H1 (cell line): ENCODE measurements around the gene GAS2L1. TPM values are rescaled to one million over a fixed set of nuclear protein-coding genes. Genes with fewer than 3 reads are reported as not detected.

ENCODE experiments used
- CTCF ChIA-PET: fragments of 300-600 bp; sonication (Branson Sonifier 250); formaldehyde crosslinking; loops from one replicate; lab custom pipeline; 2021; ENCODE audit not compliant: partially characterized antibody; lab: Charles Lee
- POLR2A ChIA-PET: fragments of 300-600 bp; sonication (Branson Sonifier 250); formaldehyde crosslinking; loops from one replicate; lab custom pipeline; 2021; ENCODE audit warnings: inconsistent platforms; ENCODE audit not compliant: partially characterized antibody; lab: Charles Lee
- DNase-seq, 2 experiments: peaks; one replicate each; pipeline versions ENCODE4 v3.0.0 to v3.0.0-alpha.2; 2010 to 2022; ENCODE audit warnings: low spot score in 2 of 2, low read depth in 1 of 2, mixed read lengths in 1 of 2
- FAIRE-seq: peaks from 2 replicates; lab custom pipeline; 2011; peaks lifted over from hg19 to GRCh38; lab: Jason Lieb, UNC
- H2AFZ ChIP-seq: 2 replicates; pipeline ENCODE4 v1.8.1; 2012; ENCODE audit warnings: low read length, inconsistent platforms
- H2AK5ac ChIP-seq: 2 replicates; pipeline ENCODE4 v1.6.1; 2013; ENCODE audit warnings: low read depth, low read length
- H2BK120ac ChIP-seq: replicated peaks from 2 replicates; pipeline ENCODE3; 2013; ENCODE audit warnings: low read depth, low read length, inconsistent platforms
- H2BK12ac ChIP-seq: 2 replicates; pipeline ENCODE4 v1.6.1; 2013; ENCODE audit warnings: low read depth, low read length
- H2BK15ac ChIP-seq: 2 replicates; pipeline ENCODE4 v1.6.1; 2013; ENCODE audit warnings: low read length
- H2BK20ac ChIP-seq: 2 replicates; pipeline ENCODE4 v1.6.1; 2013; ENCODE audit warnings: low read length
- H2BK5ac ChIP-seq: 2 replicates; pipeline ENCODE4 v1.6.1; 2013; ENCODE audit warnings: low read depth, low read length
- H3K14ac ChIP-seq: 2 replicates; pipeline ENCODE4 v1.6.1; 2013; ENCODE audit warnings: inconsistent platforms; ENCODE audit not compliant: insufficient read length
- H3K18ac ChIP-seq: 2 replicates; pipeline ENCODE4 v1.6.1; 2013; ENCODE audit warnings: low read length; ENCODE audit errors: extremely low read depth
- H3K23ac ChIP-seq: 2 replicates; pipeline ENCODE4 v1.6.1; 2013; ENCODE audit warnings: inconsistent platforms; ENCODE audit not compliant: insufficient read length
- H3K23me2 ChIP-seq: 2 replicates; pipeline ENCODE4 v1.6.1; 2013; ENCODE audit warnings: low read depth, low read length
- H3K27ac ChIP-seq: 2 replicates; pipeline ENCODE4 v1.6.1; 2011; ENCODE audit warnings: low read depth, low read length, inconsistent platforms
- H3K27me3 ChIP-seq, 4 experiments: replicated peaks in 1 of 4; 1 replicate in 1 of 4; 2 replicates in 3 of 4; pipeline versions ENCODE4 v1.6.1 to v1.8.1; 2011 to 2013; ENCODE audit warnings: low read length in 3 of 4, mild to moderate bottlenecking in 3 of 4, inconsistent platforms in 2 of 4, mixed read lengths in 2 of 4, moderate library complexity in 1 of 4; ENCODE audit not compliant: control insufficient read depth in 3 of 4, insufficient read depth in 3 of 4; ENCODE audit errors: extremely low read depth in 1 of 4
- H3K36me3 ChIP-seq, 4 experiments: 2 replicates each; pipeline versions ENCODE4 v1.6.1 to v1.8.1; 2011 to 2013; ENCODE audit warnings: mild to moderate bottlenecking in 4 of 4, low read length in 3 of 4, moderate library complexity in 2 of 4, control low read depth in 1 of 4, inconsistent platforms in 1 of 4; ENCODE audit not compliant: insufficient read depth in 4 of 4, control insufficient read depth in 2 of 4
- H3K4ac ChIP-seq: replicated peaks from 2 replicates; pipeline ENCODE3; 2013; ENCODE audit warnings: low read length, low read depth, mixed read lengths, inconsistent platforms; ENCODE audit not compliant: insufficient read length
- H3K4me1 ChIP-seq, 4 experiments: replicated peaks in 1 of 4; 1 replicate in 1 of 4; 2 replicates in 3 of 4; pipeline versions ENCODE4 v1.6.1 to v1.8.1; 2011 to 2013; ENCODE audit warnings: low read length in 3 of 4, inconsistent platforms in 2 of 4, mixed read lengths in 1 of 4; ENCODE audit not compliant: insufficient read depth in 4 of 4, control insufficient read depth in 3 of 4
- H3K4me2 ChIP-seq, 2 experiments: 2 replicates each; pipeline versions ENCODE4 v1.6.1 to v1.8.1; 2011 to 2013; ENCODE audit warnings: low read depth in 2 of 2, low read length in 2 of 2, control low read depth in 1 of 2, inconsistent platforms in 1 of 2, mild to moderate bottlenecking in 1 of 2; ENCODE audit not compliant: insufficient read depth in 1 of 2
- H3K4me3 ChIP-seq, 4 experiments: fragments of 200-600, 300-600 bp in 1 of 4; sonication (generic), shearing (Covaris generic), sonication (Bioruptor Twin) in 1 of 4; 2 replicates each; pipeline versions ENCODE4 v1.5.1 to v1.8.1; 2011 to 2016; ENCODE audit warnings: low read length in 4 of 4, low read depth in 3 of 4, control low read depth in 2 of 4, inconsistent platforms in 2 of 4, mild to moderate bottlenecking in 2 of 4, mixed read lengths in 1 of 4, moderate library complexity in 1 of 4; ENCODE audit not compliant: insufficient read depth in 2 of 4; ENCODE audit errors: extremely low read depth in 1 of 4
- H3K56ac ChIP-seq: replicated peaks from 2 replicates; pipeline ENCODE3; 2013; ENCODE audit warnings: low read depth, mild to moderate bottlenecking, mixed read lengths, low read length, inconsistent platforms; ENCODE audit not compliant: insufficient read length
- H3K79me1 ChIP-seq: 2 replicates; pipeline ENCODE4 v1.6.1; 2013; ENCODE audit warnings: low read depth, low read length, control low read depth
- H3K79me2 ChIP-seq, 2 experiments: 2 replicates each; pipeline versions ENCODE4 v1.6.1 to v1.8.1; 2012 to 2013; ENCODE audit warnings: low read length in 2 of 2, mild to moderate bottlenecking in 2 of 2, inconsistent platforms in 1 of 2; ENCODE audit not compliant: insufficient read depth in 2 of 2, control insufficient read depth in 1 of 2
- H3K9ac ChIP-seq, 4 experiments: replicated peaks in 1 of 4; 1 replicate in 1 of 4; 2 replicates in 3 of 4; pipeline versions ENCODE4 v1.6.1 to v1.8.1; 2011 to 2013; ENCODE audit warnings: low read depth in 3 of 4, low read length in 3 of 4, control low read depth in 2 of 4, mild to moderate bottlenecking in 2 of 4, moderate library complexity in 2 of 4, inconsistent platforms in 1 of 4; ENCODE audit errors: extremely low read depth in 1 of 4
- H3K9me3 ChIP-seq, 2 experiments: 2 replicates each; pipeline versions ENCODE4 v1.6.1 to v1.8.1; 2012 to 2013; ENCODE audit warnings: mild to moderate bottlenecking in 2 of 2, moderate library complexity in 2 of 2, control low read depth in 1 of 2, inconsistent platforms in 1 of 2, low read depth in 1 of 2, low read length in 1 of 2, mixed read lengths in 1 of 2; ENCODE audit not compliant: insufficient read depth in 2 of 2
- H4K20me1 ChIP-seq, 2 experiments: replicated peaks in 1 of 2; 2 replicates each; pipeline versions ENCODE3 to v1.8.1; 2011 to 2013; ENCODE audit warnings: inconsistent platforms in 2 of 2, low read length in 2 of 2, mild to moderate bottlenecking in 1 of 2; ENCODE audit not compliant: insufficient read depth in 2 of 2, control insufficient read depth in 1 of 2
- H4K5ac ChIP-seq: 2 replicates; pipeline ENCODE4 v1.6.1; 2013; ENCODE audit warnings: low read length, low read depth, mixed read lengths, inconsistent platforms; ENCODE audit not compliant: insufficient read length
- H4K8ac ChIP-seq: 2 replicates; pipeline ENCODE4 v1.8.0; 2013; ENCODE audit warnings: mild to moderate bottlenecking, moderate library complexity, low read length, inconsistent platforms; ENCODE audit not compliant: insufficient read depth; ENCODE audit errors: extremely low read depth
- H4K91ac ChIP-seq: replicated peaks from 2 replicates; pipeline ENCODE3; 2013; ENCODE audit warnings: low read length, mixed read lengths, inconsistent platforms; ENCODE audit not compliant: insufficient read length
- BCL11A ChIP-seq, 2 experiments: IDR thresholded peaks; one replicate each; pipeline ENCODE4 v1.6.1; 2011; ENCODE audit warnings: low read depth in 2 of 2, low read length in 2 of 2, mild to moderate bottlenecking in 2 of 2
- CHD1 ChIP-seq: IDR thresholded peaks from 2 replicates; pipeline ENCODE4 v1.6.1; 2012; ENCODE audit warnings: low read depth, low read length, improper control_type of control experiment
- EGR1 ChIP-seq: IDR thresholded peaks from 2 replicates; pipeline ENCODE4 v1.6.1; 2011; ENCODE audit warnings: low read depth, low read length, borderline replicate concordance
- EZH2 ChIP-seq: fragments of 200-600 bp; sonication (generic); IDR thresholded peaks from 2 replicates; pipeline ENCODE4 v1.7.1; 2012; ENCODE audit warnings: low read depth, mild to moderate bottlenecking, moderate library complexity, low read length, inconsistent platforms; ENCODE audit not compliant: severe bottlenecking
- KDM4A ChIP-seq: IDR thresholded peaks from one replicate; pipeline ENCODE4 v1.7.1; 2012; ENCODE audit warnings: low read depth, mild to moderate bottlenecking, moderate library complexity, low read length, inconsistent platforms; ENCODE audit not compliant: severe bottlenecking
- KDM5A ChIP-seq: fragments of 200-600 bp; IDR thresholded peaks from 2 replicates; pipeline ENCODE4 v1.7.1; 2012; ENCODE audit warnings: mild to moderate bottlenecking, low read length, inconsistent platforms, mixed read lengths
- NANOG ChIP-seq: IDR thresholded peaks from 2 replicates; pipeline ENCODE4 v1.6.1; 2011; ENCODE audit warnings: low read length, low read depth, mild to moderate bottlenecking, inconsistent platforms; ENCODE audit not compliant: insufficient read depth, poor library complexity, severe bottlenecking
- NRF1 ChIP-seq: IDR thresholded peaks from 2 replicates; pipeline ENCODE4 v1.6.1; 2011; ENCODE audit warnings: mild to moderate bottlenecking, low read depth, low read length, improper control_type of control experiment
- PHF8 ChIP-seq: fragments of 200-600 bp; sonication (generic); conservative IDR thresholded peaks from 2 replicates; pipeline ENCODE4 v1.7.1; 2012; ENCODE audit warnings: low read depth, mild to moderate bottlenecking, inconsistent platforms, low read length, moderate library complexity
- RBBP5 ChIP-seq: IDR thresholded peaks from 2 replicates; pipeline ENCODE4 v1.7.1; 2012; ENCODE audit warnings: low read depth, mild to moderate bottlenecking, inconsistent platforms, low read length, moderate library complexity, borderline replicate concordance
- RXRA ChIP-seq: IDR thresholded peaks from 2 replicates; pipeline ENCODE4 v1.6.1; 2011; ENCODE audit warnings: low read depth, mild to moderate bottlenecking, low read length, moderate library complexity; ENCODE audit not compliant: insufficient read depth
- SIRT6 ChIP-seq: IDR thresholded peaks from one replicate; pipeline ENCODE4 v1.7.1; 2012; ENCODE audit warnings: low read length, inconsistent platforms
- WGBS, 2 experiments: shearing (Covaris generic) in 1 of 2; methylation state at CpG; one replicate each; pipeline versions ENCODE4 v1.1.6 to v1.1.7; 2013 to 2015; ENCODE audit warnings: low lambda C conversion rate in 2 of 2, mixed read lengths in 2 of 2, inconsistent platforms in 1 of 2, low coverage in 1 of 2, missing lambda C conversion rate in 1 of 2; ENCODE audit not compliant: insufficient replicate concordance in 2 of 2, insufficient coverage in 1 of 2, insufficient read length in 1 of 2; ENCODE audit errors: extremely low coverage in 1 of 2, missing lambda C conversion rate in 1 of 2; 5-methylcytosine and 5-hydroxymethylcytosine counted together
- polyA plus RNA-seq, 7 experiments: library from polyadenylated mRNA; depleted of rRNA in 3 of 7; stranded (reverse) in 5 of 7; unstranded in 2 of 7; fragments of >200 nt in 5 of 7; fragments of 200-250 nt in 2 of 7; gene quantifications; 1 replicate in 5 of 7; 2 replicates in 1 of 7; 4 replicates in 1 of 7; pipeline versions ENCODE4 v1.2.1 to v1.2.3, GENCODE V29; 2011 to 2013; ENCODE audit warnings: missing spikeins in 2 of 7, mixed read lengths in 2 of 7
- total RNA-seq: library from RNA; stranded (reverse); fragmentation: NEBNext Ultra II Directional; extraction: Animal tissue kit (Norgen Biotek cat#: 25700); gene quantifications from 2 replicates; pipeline ENCODE4 v1.2.1, GENCODE V29; 2021
- TF ChIP-seq, protein P1 (sequence below): IDR thresholded peaks from 2 replicates; pipeline ENCODE4 v1.6.1; 2012; ENCODE audit warnings: inconsistent platforms

GAS2L1 gene
- total and polyA plus RNA-seq, 2 of the 8 experiments (the other 6 are each of a cell fraction or from before 2014, with no cell fraction given): 3.6 to 10.1 TPM

- Histone ChIP-seq H3K79me1 (peaks cover 3% of the 10 kb centered on the region; the same call in 1 of the 2 replicates), H3K23me2 (no peaks in the 10 kb centered on the region), H4K91ac (no peak overlapping the region), H4K8ac (no peak overlapping the region), H3K9ac (no peak overlapping the region), H3K36me3 (peaks cover 0 to 13% (median 1%) of the 10 kb centered on the region in 4 experiments; a peak in 5 of 8 replicates), H3K27ac (no peak overlapping the region; the same call in 1 of the 2 replicates), H3K4me2 (no peak overlapping the region), H3K4ac (peak overlapping the region; percentile 7), H3K56ac (no peak overlapping the region), H4K5ac (no peak overlapping the region), H3K23ac (no peak overlapping the region), H2AK5ac (no peak overlapping the region), H3K4me1 (peaks cover 0 to 6% (median 0%) of the 10 kb centered on the region in 4 experiments; a peak in 2 of 7 replicates), H3K14ac (no peak overlapping the region), H3K4me3 (no peak overlapping the region), H2BK12ac (no peak overlapping the region), H3K9me3 (no peaks in the 10 kb centered on the region), H3K79me2 (no peaks in the 10 kb centered on the region), H2BK5ac (no peak overlapping the region), H3K27me3 (no peaks in the 10 kb centered on the region), H4K20me1 (peaks cover 3 to 19% of the 10 kb centered on the region in 2 experiments), H2BK20ac (no peak overlapping the region), H2BK15ac (no peak overlapping the region), H2BK120ac (no peak overlapping the region), H2AFZ (no peak overlapping the region), H3K18ac (no peak overlapping the region)
- ChIA-PET POLR2A (interaction anchor here (0.9 to 8.6 kb wide), 9 partner anchors 10 to 59 kb away, joined by 3 to 139 read pairs (median 4); partner anchors contain the start of genes EWSR1 and RHBDD3), CTCF (interaction anchor here (1.0 to 4.6 kb wide), 3 partner anchors 12 to 52 kb away, joined by 3 to 34 read pairs (median 3); partner anchors contain the start of gene EMID1)
- DNase-seq (no peak), FAIRE-seq (no peak)
- WGBS, 2 experiments: 70% methylated on average over 8 of the region's 8 CpGs; no CpG with 5 or more reads in 1 of the 2 experiments
- TF ChIP-seq CHD1 (no peak), PHF8 (no peak), BCL11A (IDR thresholded peaks at IDR 0.05; ENCODE audit: low read depth in 2 of 2, low read length in 2 of 2) (no peak), NRF1 (no peak), SIRT6 (no peak), KDM5A (no peak), NANOG (no peak), RBBP5 (no peak), EZH2 (no peak), RXRA (no peak), EGR1 (no peak), KDM4A (no peak)
- TF ChIP-seq, protein P1, sequence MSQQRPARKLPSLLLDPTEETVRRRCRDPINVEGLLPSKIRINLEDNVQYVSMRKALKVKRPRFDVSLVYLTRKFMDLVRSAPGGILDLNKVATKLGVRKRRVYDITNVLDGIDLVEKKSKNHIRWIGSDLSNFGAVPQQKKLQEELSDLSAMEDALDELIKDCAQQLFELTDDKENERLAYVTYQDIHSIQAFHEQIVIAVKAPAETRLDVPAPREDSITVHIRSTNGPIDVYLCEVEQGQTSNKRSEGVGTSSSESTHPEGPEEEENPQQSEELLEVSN: no peak
Observed at GRCh38 chr22:29257751-29258181, 48.7 kb upstream of the GAS2L1 start.
